Mesenteric fat pad (tissue), 1 donor: ENCODE results near the gene PRCD. TPM values are rescaled to one million over a fixed set of nuclear protein-coding genes. Genes with fewer than 3 reads are reported as not detected.
"Not testable (repeated sequence)": the region's sequence is repeated elsewhere in the genome, so short reads cannot be mapped to it uniquely, and the experiment has no call there.

Experiments used
- DNase-seq: peaks from one replicate; pipeline ENCODE4 v3.0.0-alpha.2; 2020; ENCODE audit warnings: low spot score
- total RNA-seq: library from RNA; stranded (reverse); fragmentation: NEBNext Ultra II Directional; extraction: Animal tissue kit (Norgen Biotek cat#: 25700); gene quantifications from one replicate; pipeline ENCODE4 v1.2.1, GENCODE V29; 2021
- donor health status: DM: yes; HTN: yes; CAD: no.

The PRCD gene
- total RNA-seq, 1 donor from 2014 or later: 5.4 TPM

- no peak for DNase-seq
These were observed 11.8 kb downstream of the PRCD start for GRCh38 chr17:76551685-76552084.

GRCh38 chr17:76553178-76553908, 13.5 kb downstream of the PRCD start:
- DNase-seq: no peak

GRCh38 chr17:76554131-76554530, 14.3 kb downstream of the PRCD start:
- no peak for DNase-seq

GRCh38 chr17:76556765-76557367, 17.0 kb downstream of the PRCD start:
- DNase-seq: no peak

- DNase-seq: peak; percentile 97
These were observed 17.7 kb downstream of the PRCD start for GRCh38 chr17:76557368-76558197.

GRCh38 chr17:76558198-76559095, 18.6 kb downstream of the PRCD start:
- DNase-seq: no peak

GRCh38 chr17:76559460-76559859, 19.6 kb downstream of the PRCD start:
- not testable (repeated sequence) for DNase-seq

GRCh38 chr17:76560036-76560876, 20.4 kb downstream of the PRCD start:
- no peak for DNase-seq

GRCh38 chr17:76560877-76561221, 21.0 kb downstream of the PRCD start:
- DNase-seq: no peak

GRCh38 chr17:76561332-76561731, 21.5 kb downstream of the PRCD start:
- no peak for DNase-seq

GRCh38 chr17:76561799-76562268, 22.0 kb downstream of the PRCD start:
- no peak for DNase-seq

GRCh38 chr17:76562734-76563148, 22.9 kb downstream of the PRCD start:
- DNase-seq: no peak

- DNase-seq: not testable (repeated sequence)
These were observed 23.5 kb downstream of the PRCD start for GRCh38 chr17:76563359-76563758.

GRCh38 chr17:76564991-76565727, 25.3 kb downstream of the PRCD start:
- DNase-seq: not testable (repeated sequence)

- DNase-seq: no peak
These were observed 26.1 kb downstream of the PRCD start for GRCh38 chr17:76565728-76566612.

GRCh38 chr17:76566613-76566943, 26.7 kb downstream of the PRCD start:
- no peak for DNase-seq

GRCh38 chr17:76566988-76567431, 27.2 kb downstream of the PRCD start:
- DNase-seq: no peak
